Mesendoderm (in vitro differentiated cells): ENCODE results near the gene OR5D18. TPM values are rescaled to one million over a fixed set of nuclear protein-coding genes. Genes with fewer than 3 reads are reported as not detected.
"Not testable (repeated sequence)": the region's sequence is repeated elsewhere in the genome, so short reads cannot be mapped to it uniquely, and the experiment has no call there.

Source experiments
- DNase-seq: peaks from one replicate; pipeline ENCODE4 v3.0.0; 2013
- H2AK5ac ChIP-seq: 2 replicates; pipeline ENCODE4 v1.6.1; 2013; ENCODE audit warnings: low read length, inconsistent platforms
- H2BK120ac ChIP-seq: 2 replicates; pipeline ENCODE4 v1.6.1; 2013; ENCODE audit warnings: low read depth, mild to moderate bottlenecking, low read length, moderate library complexity, mixed read lengths
- H2BK15ac ChIP-seq: replicated peaks from 2 replicates; pipeline ENCODE4 v1.6.1; 2013; ENCODE audit warnings: low read depth, mild to moderate bottlenecking, moderate library complexity
- H2BK5ac ChIP-seq: 2 replicates; pipeline ENCODE4 v1.6.1; 2013; ENCODE audit warnings: low read length, inconsistent platforms
- H3K18ac ChIP-seq: 2 replicates; pipeline ENCODE4 v1.6.1; 2013; ENCODE audit warnings: mild to moderate bottlenecking, low read length, mixed read lengths
- H3K23ac ChIP-seq: one replicate; pipeline ENCODE4 v1.6.1; 2013; ENCODE audit warnings: low read length
- H3K27ac ChIP-seq: 2 replicates; pipeline ENCODE4 v1.5.1; 2013; ENCODE audit warnings: low read depth, mild to moderate bottlenecking, inconsistent platforms, low read length, moderate library complexity
- H3K27me3 ChIP-seq: 2 replicates; pipeline ENCODE4 v1.6.1; 2013; ENCODE audit warnings: low read length, control low read depth, mild to moderate bottlenecking, inconsistent platforms; ENCODE audit not compliant: insufficient read depth, poor library complexity
- H3K36me3 ChIP-seq: 2 replicates; pipeline ENCODE4 v1.6.1; 2013; ENCODE audit warnings: low read length, inconsistent platforms; ENCODE audit not compliant: control insufficient read depth, insufficient read depth
- H3K4ac ChIP-seq: one replicate; pipeline ENCODE4 v1.6.1; 2013; ENCODE audit warnings: low read depth, mild to moderate bottlenecking, low read length, moderate library complexity
- H3K4me1 ChIP-seq: 2 replicates; pipeline ENCODE4 v1.6.1; 2013; ENCODE audit warnings: low read depth, low read length, inconsistent platforms; ENCODE audit not compliant: control insufficient read depth
- H3K4me2 ChIP-seq: 2 replicates; pipeline ENCODE4 v1.6.1; 2013; ENCODE audit warnings: low read length
- H3K4me3 ChIP-seq: 2 replicates; pipeline ENCODE4 v1.5.1; 2013; ENCODE audit warnings: mild to moderate bottlenecking, low read length
- H3K56ac ChIP-seq: one replicate; pipeline ENCODE4 v1.6.1; 2013; ENCODE audit warnings: low read length
- H3K79me1 ChIP-seq: 2 replicates; pipeline ENCODE4 v1.6.1; 2013; ENCODE audit warnings: low read length, inconsistent platforms
- H3K79me2 ChIP-seq: 2 replicates; pipeline ENCODE4 v1.6.1; 2013; ENCODE audit warnings: mild to moderate bottlenecking, low read length; ENCODE audit not compliant: control insufficient read depth, insufficient read depth
- H3K9ac ChIP-seq: 2 replicates; pipeline ENCODE4 v1.6.1; 2013; ENCODE audit warnings: low read length, inconsistent platforms
- H4K5ac ChIP-seq: one replicate; pipeline ENCODE4 v1.6.1; 2013; ENCODE audit warnings: low read length
- H4K8ac ChIP-seq: one replicate; pipeline ENCODE4 v1.6.1; 2013; ENCODE audit warnings: low read depth, mild to moderate bottlenecking, control low read depth, low read length, moderate library complexity
- WGBS: extraction: QIAGEN DNeasy Blood & Tissue Kit; methylation state at CpG from one replicate; pipeline ENCODE4 v1.1.7; 2013; ENCODE audit warnings: low lambda C conversion rate, missing lambda C conversion rate; ENCODE audit not compliant: insufficient coverage; ENCODE audit errors: extremely low coverage; 5-methylcytosine and 5-hydroxymethylcytosine counted together
- small RNA-seq: library from polyadenylated mRNA; stranded (forward); fragments of <200 nt; extraction: miRNeasy Mini kit (QIAGEN cat#:217004); gene quantifications from one replicate; pipeline ENCODE3, GENCODE V24; 2013; ENCODE audit not compliant: insufficient read depth

The OR5D18 gene

DNA sequence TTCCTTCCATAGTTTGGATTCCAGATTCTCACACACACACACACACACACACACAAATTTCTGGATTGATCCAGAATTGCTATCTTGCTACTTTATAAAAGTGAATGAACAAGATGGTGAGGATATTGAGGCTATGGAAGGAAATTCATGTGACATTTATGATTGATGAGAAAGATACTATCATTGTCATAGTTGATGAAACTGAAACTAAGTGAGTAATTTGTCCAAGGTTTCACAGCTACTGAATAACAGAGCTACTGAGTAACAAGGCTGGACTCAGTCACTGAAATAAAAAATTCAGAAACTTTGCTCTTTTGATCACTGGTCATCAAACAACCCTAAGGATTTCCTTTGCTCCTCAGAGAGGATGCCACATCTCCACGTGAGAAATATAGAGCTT lies 35.3 kb downstream of the OR5D18 start:
- Histone ChIP-seq H3K27ac (no peak overlapping the region), H4K5ac (no peak overlapping the region), H3K79me1 (no peaks in the 10 kb centered on the region), H2BK5ac (no peak overlapping the region), H3K18ac (no peak overlapping the region), H3K79me2 (no peaks in the 10 kb centered on the region), H3K56ac (no peak overlapping the region), H3K4me2 (no peak overlapping the region), H2BK120ac (no peak overlapping the region), H3K27me3 (no peaks in the 10 kb centered on the region), H3K4me1 (no peaks in the 10 kb centered on the region), H2BK15ac (no peak overlapping the region), H3K36me3 (no peaks in the 10 kb centered on the region), H3K9ac (no peak overlapping the region), H3K4me3 (no peak overlapping the region), H2AK5ac (no peak overlapping the region), H4K8ac (no peak overlapping the region), H3K4ac (no peak overlapping the region), H3K23ac (no peak overlapping the region)
- no peak for DNase-seq
- no CpG with 5 or more reads among the region's 1 CpG for WGBS

GRCh38 chr11:55867354-55867753 lies 47.9 kb downstream of the OR5D18 start:
- no CpG with 5 or more reads among the region's 4 CpGs for WGBS
- not testable (repeated sequence) for H3K36me3 ChIP-seq, H3K4me3 ChIP-seq, H3K23ac ChIP-seq, H3K79me1 ChIP-seq, H2BK5ac ChIP-seq, H2AK5ac ChIP-seq, H3K27me3 ChIP-seq, DNase-seq, H4K5ac ChIP-seq, H3K27ac ChIP-seq, H3K4me2 ChIP-seq, H2BK15ac ChIP-seq, H3K56ac ChIP-seq, H3K18ac ChIP-seq, H4K8ac ChIP-seq, H3K79me2 ChIP-seq, H3K9ac ChIP-seq, H3K4ac ChIP-seq, H2BK120ac ChIP-seq, H3K4me1 ChIP-seq

Small RNA genes within 50 kb of the gene (small RNA-seq; reads per million reads assigned to genes)
- gene AC036111.3, result not detected
